Vagina (tissue), 2 donors: Measurements from ENCODE around the gene INSL4. TPM values are rescaled to one million over a fixed set of nuclear protein-coding genes. Genes with fewer than 3 reads are reported as not detected.

ENCODE experiments used
- DNase-seq, 2 donors: peaks; one replicate each; pipeline ENCODE4 v3.0.0-alpha.2; 2017; ENCODE audit errors: extremely low spot score in 2 of 2
- H3K27ac ChIP-seq: fragments of 200-600 bp; sonication (generic); one replicate; pipeline ENCODE4 v1.5.1; 2019
- H3K27me3 ChIP-seq: fragments of 200-600 bp; sonication (generic); one replicate; pipeline ENCODE4 v1.5.1; 2019
- H3K36me3 ChIP-seq, 2 donors: fragments of 200-600 bp; sonication (generic); one replicate each; pipeline ENCODE4 v1.5.1; 2017 to 2019
- H3K4me1 ChIP-seq: fragments of 200-600 bp; sonication (generic); one replicate; pipeline ENCODE4 v1.5.1; 2019
- H3K4me3 ChIP-seq, 2 donors: fragments of 200-600 bp; sonication (generic); 1 replicate in 1 of 2; 2 replicates in 1 of 2; pipeline ENCODE4 v1.5.1; 2016 to 2019
- H3K9me3 ChIP-seq: fragments of 200-600 bp; sonication (generic); one replicate; pipeline ENCODE4 v1.5.1; 2019
- CTCF ChIP-seq, 3 experiments: fragments of 450-650 bp in 2 of 3; fragments of 200-600 bp in 1 of 3; sonication (generic) in 1 of 3; IDR thresholded peaks; one replicate each; pipeline ENCODE4 v1.5.1; 2017 to 2019; ENCODE audit warnings: antibody characterized with exemption in 3 of 3, mild to moderate bottlenecking in 2 of 3, moderate library complexity in 2 of 3
- POLR2A ChIP-seq, 2 donors: fragments of 450-650 bp; IDR thresholded peaks; one replicate each; pipeline ENCODE4 v1.6.1; 2017; ENCODE audit warnings: antibody characterized with exemption in 2 of 2, mild to moderate bottlenecking in 2 of 2, moderate library complexity in 2 of 2
- POLR2AphosphoS5 ChIP-seq, 2 donors: sonication (generic); formaldehyde crosslinking; IDR thresholded peaks; one replicate each; pipeline ENCODE4 v1.9.0; 2017; ENCODE audit warnings: antibody characterized with exemption in 2 of 2, mild to moderate bottlenecking in 2 of 2, low read depth in 1 of 2; ENCODE audit not compliant: insufficient read depth in 1 of 2
- intact Hi-C: fragments of 100-400 bp; cut with DNase I; formaldehyde crosslinking; loops from one replicate; pipeline ENCODE4 v1.15.1; 2023
- total RNA-seq: library from RNA; depleted of rRNA; stranded (reverse); fragments of >200 nt; gene quantifications from one replicate; pipeline ENCODE4 v1.2.3, GENCODE V29; 2016

INSL4 gene
- not detected for total RNA-seq

DNA sequence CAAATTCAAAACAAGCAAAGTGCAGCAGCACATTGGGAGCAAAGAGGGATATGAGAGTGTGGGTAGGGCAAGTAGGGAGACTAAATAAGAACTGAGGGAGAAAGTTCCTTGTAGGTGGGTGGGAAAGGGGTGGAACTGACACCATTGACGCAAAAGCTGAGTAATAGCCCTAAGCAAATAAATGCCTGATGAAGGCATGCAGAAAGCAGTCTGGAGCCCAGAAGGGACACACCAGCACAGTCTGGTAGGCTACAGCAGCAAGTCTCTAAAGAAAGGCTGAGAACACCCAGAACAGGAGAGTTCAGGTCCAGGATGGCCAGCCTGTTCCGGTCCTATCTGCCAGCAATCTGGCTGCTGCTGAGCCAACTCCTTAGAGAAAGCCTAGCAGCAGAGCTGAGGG lies at the start of gene INSL4:
INSL4 (plus strand) TSS at position 208 of the 400 bp plus-strand sequence; CDS start at position 313, 105 bp downstream.
- no peak for DNase-seq
- Histone ChIP-seq H3K4me3 (no peak within 1 kb of the TSS), H3K27me3 (no peaks in the 10 kb centered on the region), H3K4me1 (no peaks in the 10 kb centered on the region), H3K36me3 (no peaks in the 10 kb centered on the region), H3K9me3 (no peaks in the 10 kb centered on the region), H3K27ac (no peak within 1 kb of the TSS)
- intact Hi-C loops = no loop called here
- TF ChIP-seq POLR2A (IDR thresholded peaks at IDR 0.05) = no peak
- no peak for TF ChIP-seq CTCF (IDR thresholded peaks at IDR 0.05)
- no peak for TF ChIP-seq POLR2AphosphoS5 (IDR thresholded peaks at IDR 0.05; ENCODE audit: insufficient read depth in 1 of 2, low read depth in 1 of 2)

GRCh38 chr9:5184776-5185175 lies 46.4 kb upstream of the INSL4 start:
- Histone ChIP-seq H3K9me3 (no peaks in the 10 kb centered on the region), H3K4me1 (no peaks in the 10 kb centered on the region), H3K27ac (no peak overlapping the region), H3K36me3 (no peaks in the 10 kb centered on the region), H3K27me3 (no peaks in the 10 kb centered on the region), H3K4me3 (no peak overlapping the region)
- intact Hi-C loops = no loop called here
- no peak for DNase-seq
- TF ChIP-seq POLR2AphosphoS5 (IDR thresholded peaks at IDR 0.05; ENCODE audit: insufficient read depth in 1 of 2, low read depth in 1 of 2) = no peak
- TF ChIP-seq POLR2A (IDR thresholded peaks at IDR 0.05) = no peak
- TF ChIP-seq CTCF (IDR thresholded peaks at IDR 0.05) = no peak

DNA sequence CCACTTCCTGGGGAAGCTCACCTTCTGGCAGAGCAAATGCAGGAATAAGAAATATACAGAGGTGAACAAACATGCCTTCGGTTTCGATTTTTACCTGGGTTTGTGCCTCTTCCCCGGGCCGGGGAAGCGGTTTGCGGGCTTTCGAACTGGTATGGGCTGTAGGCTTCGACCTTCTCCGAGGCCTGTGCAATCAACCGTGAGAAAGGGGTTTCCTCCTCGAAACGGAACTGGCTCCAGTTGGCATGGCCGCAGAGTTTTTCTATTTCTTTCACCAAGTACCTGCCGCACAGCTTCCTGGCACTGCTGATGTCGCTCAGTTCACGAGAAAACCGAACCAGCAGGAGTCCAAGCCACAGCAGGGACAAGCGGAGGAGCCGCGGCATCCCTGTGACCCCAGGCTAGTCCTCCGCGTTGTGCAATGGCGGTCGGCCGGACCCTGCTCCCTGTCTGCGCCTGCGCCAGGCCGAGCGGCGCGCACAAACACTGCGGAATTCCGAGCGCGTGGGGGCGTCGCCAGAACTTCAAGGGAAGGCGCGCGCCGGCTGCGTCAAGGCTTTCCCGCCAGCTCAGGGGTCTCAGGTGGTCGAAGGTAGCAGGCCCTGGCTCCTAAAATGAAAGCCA lies 45.9 kb upstream of the INSL4 start, which contains the start of gene INSL6:
INSL6 (minus strand) TSS at position 420 of the 621 bp plus-strand sequence; CDS start at position 383, 37 bp downstream.
- Histone ChIP-seq H3K27me3 (no peaks in the 10 kb centered on the region), H3K36me3 (no peaks in the 10 kb centered on the region), H3K27ac (no peak within 1 kb of the TSS), H3K4me1 (no peaks in the 10 kb centered on the region), H3K9me3 (no peaks in the 10 kb centered on the region), H3K4me3 (no peak within 1 kb of the TSS)
- no peak for TF ChIP-seq CTCF (IDR thresholded peaks at IDR 0.05)
- no peak for TF ChIP-seq POLR2A (IDR thresholded peaks at IDR 0.05)
- no peak for TF ChIP-seq POLR2AphosphoS5 (IDR thresholded peaks at IDR 0.05; ENCODE audit: insufficient read depth in 1 of 2, low read depth in 1 of 2)
- intact Hi-C loops = no loop called here
- DNase-seq = no peak

GRCh38 chr9:5186416-5187169 lies 44.6 kb upstream of the INSL4 start:
- TF ChIP-seq POLR2A (IDR thresholded peaks at IDR 0.05) (no peak), CTCF (IDR thresholded peaks at IDR 0.05) (peak; percentile 29 to 55 (median 44)), POLR2AphosphoS5 (IDR thresholded peaks at IDR 0.05; ENCODE audit: insufficient read depth in 1 of 2, low read depth in 1 of 2) (no peak)
- no peaks in the 10 kb centered on the region for H3K4me1 ChIP-seq
- DNase-seq = no peak
- no peaks in the 10 kb centered on the region for H3K27me3 ChIP-seq
- H3K4me3 ChIP-seq = no peak overlapping the region
- H3K27ac ChIP-seq = no peak overlapping the region
- intact Hi-C loops = no loop called here
- H3K36me3 ChIP-seq = no peaks in the 10 kb centered on the region
- H3K9me3 ChIP-seq = no peaks in the 10 kb centered on the region
